ENCODE results near the gene GOLGA1. TPM values are rescaled to one million over a fixed set of nuclear protein-coding genes. Genes with fewer than 3 reads are reported as not detected.
"Not testable (repeated sequence)": the region's sequence is repeated elsewhere in the genome, so short reads cannot be mapped to it uniquely, and the experiment has no call there.

Gene GOLGA1
- polyA plus RNA-seq, 4 donors = 14.5 to 15.7 (median 15.0) TPM

DNA sequence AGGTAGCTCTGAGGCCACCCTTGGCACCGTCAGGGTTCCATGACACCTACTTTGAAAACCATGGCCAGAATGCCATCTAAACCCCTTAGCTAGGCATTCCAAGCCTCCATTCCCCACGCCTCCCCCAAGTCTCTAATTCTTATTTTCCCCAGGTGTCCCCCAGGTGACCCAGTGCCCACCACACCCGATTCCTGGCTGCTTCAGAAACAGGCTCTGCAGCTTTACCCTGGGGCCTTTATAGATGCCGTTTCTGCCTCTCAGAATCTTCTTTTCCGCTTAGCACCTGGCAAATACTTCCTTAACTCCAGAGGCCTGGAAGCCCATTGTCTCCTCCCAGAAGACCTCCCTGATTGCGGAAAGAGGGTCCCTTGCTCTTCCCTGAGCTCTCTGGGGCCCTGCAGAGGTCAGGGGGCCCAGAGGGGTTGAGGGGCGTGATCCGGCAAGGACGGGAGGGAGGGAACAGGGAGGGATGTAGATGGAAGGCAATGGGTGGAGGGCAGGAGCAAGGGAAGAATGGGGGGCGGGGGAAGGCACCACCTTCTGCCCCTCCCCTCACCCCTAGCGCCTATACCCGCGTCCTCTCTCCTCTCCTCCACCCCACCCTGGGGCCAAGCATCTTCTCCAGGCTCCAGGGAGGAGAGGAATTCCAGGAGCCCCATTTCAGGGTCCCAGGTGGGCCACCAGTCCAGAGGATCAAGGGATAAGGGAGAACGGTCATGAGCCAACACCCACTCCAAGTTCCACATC lies 99.6 kb downstream of the GOLGA1 start:
- DNase-seq (ENCODE audit: low read depth in 4 of 4, low spot score in 3 of 4) = no peak

DNA sequence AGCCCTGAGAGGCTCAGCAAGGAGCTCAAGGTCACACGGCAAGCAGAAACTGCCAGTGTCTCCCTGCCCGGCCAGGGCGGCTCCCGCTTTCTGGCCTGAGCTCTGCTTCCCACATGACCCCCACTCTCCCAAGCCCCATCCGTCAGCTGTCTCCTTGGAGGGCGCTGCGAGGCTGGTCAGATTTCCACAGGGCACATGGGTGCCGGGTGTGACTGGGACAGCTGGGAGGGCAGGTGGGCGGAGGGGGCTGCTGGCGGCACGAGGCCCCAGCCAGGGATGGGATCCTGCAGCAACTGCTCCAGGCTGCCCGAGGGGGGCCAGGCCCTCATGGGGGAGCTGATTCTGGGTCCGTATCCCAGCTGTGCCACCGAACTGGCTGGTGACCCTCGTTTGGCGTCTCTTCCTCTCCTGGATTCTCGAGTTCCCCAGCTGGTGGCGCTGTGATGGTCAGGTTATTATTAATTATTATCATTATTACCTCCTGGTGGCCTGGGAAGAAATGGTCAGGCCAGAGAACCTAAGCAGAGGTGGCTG lies 100.5 kb downstream of the GOLGA1 start:
- no peak for DNase-seq (ENCODE audit: low read depth in 4 of 4, low spot score in 3 of 4)

DNA sequence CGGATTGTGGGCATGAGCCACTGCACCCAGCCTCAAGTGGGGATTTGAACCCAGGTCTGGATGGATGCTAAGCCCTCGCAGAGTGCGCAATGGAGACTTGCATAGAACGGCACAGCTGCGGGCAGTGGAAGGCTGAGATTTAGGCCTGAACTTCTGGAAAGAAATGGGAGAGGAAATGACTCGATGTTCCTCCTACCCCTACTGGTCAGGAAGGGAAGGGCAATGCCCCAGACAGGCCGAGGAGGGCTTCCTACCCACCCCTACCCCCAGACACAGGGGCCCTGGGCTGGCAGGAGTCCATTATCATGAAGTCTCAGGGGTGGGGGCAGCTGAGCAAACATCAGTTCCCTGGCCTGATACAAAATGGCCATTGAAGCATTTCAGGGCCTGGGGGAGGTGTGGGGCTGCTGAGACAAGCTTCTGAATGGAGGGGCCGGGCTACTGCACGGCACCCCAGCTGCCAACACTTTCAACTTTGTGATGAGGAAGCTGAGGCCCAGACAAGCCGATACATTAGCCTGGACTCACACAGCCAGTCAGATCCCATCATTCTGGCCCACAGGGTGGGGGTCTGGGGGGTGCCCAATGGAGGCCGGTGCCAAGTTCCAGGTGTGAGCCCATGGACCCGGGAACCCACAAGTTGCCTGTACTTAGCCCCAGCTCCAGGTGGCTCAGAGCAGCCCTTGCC lies 101.1 kb downstream of the GOLGA1 start:
- DNase-seq (ENCODE audit: low read depth in 4 of 4, low spot score in 3 of 4) = no peak

DNA sequence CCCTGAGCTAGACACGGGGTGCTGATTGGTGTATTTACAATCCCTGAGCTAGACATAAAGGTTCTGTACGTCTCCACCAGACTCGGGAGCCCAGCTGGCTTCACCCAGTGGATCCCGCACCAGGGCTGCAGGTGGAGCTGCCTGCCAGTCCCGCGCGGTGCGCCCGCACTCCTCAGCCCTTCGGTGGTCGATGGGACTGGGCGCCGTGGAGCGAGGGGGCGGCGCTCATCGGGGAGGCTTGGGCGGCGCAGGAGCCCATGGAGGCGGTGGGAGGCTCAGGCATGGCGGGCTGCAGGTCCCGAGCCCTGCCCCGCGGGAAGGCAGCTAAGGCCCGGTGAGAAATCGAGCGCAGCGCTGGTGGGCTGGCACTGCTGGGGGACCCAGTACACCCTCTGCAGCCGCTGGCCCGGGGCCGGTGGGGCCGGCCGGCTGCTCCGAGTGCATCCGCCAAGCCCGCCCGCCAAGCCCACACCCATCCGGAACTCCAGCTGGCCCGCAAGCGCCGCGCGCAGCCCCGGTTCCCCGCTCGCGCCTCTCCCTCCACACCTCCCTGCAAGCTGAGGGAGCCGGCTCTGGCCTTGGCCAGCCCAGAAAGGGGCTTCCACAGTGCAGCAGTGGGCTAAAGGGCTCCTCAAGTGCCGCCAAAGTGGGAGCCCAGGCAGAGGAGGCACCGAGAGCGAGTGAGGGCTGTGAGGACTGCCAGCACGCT lies 102.2 kb downstream of the GOLGA1 start:
- DNase-seq (ENCODE audit: low read depth in 4 of 4, low spot score in 3 of 4) = not testable (repeated sequence)

DNA sequence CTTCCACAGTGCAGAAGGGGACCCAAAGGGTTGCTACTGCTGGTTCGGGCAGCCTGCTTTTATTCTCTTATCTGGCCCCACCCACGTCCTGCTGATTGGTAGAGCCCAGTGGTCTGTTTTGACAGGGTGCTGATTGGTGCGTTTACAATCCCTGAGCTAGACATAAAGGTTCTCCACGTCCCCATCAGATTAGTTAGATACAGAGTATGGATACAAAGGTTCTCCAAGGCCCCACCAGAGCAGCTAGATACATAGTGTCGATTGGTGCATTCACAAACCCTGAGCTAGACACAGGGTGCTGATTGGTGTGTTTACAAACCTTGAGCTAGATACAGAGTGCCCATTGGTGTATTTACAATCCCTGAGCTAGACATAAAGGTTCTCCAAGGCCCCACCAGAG lies 102.8 kb downstream of the GOLGA1 start:
- not testable (repeated sequence) for DNase-seq (ENCODE audit: low read depth in 4 of 4, low spot score in 3 of 4)

DNA sequence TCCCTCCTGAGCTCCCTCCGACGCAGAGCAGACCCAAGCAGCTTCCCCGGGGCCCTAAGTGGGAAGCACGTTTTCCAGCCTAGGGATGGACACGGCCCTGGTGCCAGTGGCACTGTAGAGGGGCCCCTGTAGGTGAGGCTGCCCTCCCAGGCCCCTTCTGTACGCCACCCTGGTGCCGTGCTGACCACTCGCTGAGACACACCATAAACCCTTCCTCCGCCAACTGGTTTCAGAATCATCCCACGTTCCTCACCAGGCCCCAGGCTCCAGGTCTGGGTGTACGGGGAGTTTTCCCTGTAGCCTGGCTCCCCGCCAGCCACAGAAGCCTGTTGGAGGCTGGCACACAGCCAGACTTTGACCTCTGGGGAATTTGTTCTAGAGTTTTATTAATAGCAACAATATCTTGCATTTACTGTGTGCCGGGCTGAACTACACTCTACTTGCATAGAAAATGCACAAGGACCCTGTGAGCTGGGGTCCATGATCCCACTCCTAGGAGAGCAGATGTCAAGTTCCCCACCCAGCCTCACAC lies 105.8 kb downstream of the GOLGA1 start:
- DNase-seq (ENCODE audit: low read depth in 4 of 4, low spot score in 3 of 4) = peak in 2 of 4 donors; percentile 49 to 51

DNA sequence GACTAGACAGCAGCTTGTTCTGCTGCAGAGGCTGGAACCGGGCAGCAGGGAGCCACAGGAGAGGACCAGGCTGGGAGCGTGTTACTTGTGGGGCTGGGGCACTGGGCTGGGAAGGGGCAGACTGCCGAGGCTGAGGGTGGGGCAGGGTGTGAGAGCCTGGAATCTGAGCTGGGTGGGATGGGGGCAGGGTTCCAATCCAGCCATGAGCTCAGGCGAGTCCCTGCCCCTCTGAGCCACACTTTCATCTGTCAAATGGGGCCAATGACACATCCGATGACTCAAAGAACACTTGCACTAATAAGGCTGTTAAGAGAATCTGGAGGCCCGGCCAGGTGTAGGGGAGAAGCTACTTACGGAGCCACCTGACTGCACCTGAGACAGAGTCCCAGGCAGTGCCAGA lies 106.3 kb downstream of the GOLGA1 start:
- no peak for DNase-seq (ENCODE audit: low read depth in 4 of 4, low spot score in 3 of 4)

DNA sequence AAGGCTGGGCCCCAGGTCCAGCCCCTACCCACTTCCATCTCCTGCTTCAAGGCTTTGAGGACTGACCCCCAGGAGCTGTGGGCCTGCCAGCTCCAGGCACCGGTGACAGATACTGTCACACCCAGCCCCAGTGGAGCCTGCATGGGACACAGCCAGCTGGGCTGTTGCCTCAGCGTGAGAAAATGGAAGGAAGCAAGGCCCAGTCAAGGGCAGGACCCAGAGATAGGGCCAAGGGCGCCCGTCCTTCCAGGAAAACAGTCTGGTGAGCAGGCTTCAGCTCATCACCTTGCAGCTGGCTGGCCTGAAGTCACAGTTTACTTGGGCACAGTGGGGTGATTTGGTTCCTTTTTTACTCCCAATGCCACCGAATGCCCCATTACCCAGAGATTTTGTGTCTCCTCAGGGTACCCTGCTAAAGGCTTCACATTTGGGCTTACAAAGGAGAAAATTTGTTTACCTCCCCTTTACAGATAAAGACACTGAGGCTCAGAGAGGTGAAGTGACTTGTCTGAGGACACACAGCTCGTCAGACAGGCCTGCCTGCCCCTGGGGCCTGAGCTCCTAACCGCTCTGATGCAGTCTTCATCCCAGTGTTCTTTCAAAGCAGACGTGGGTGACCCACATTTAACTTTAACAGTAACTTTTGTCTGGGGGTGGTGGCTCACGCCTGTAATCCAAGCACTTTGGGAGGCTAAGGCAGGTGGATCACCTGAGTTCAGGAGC lies 109.1 kb downstream of the GOLGA1 start:
- DNase-seq (ENCODE audit: low read depth in 4 of 4, low spot score in 3 of 4) = no peak

DNA sequence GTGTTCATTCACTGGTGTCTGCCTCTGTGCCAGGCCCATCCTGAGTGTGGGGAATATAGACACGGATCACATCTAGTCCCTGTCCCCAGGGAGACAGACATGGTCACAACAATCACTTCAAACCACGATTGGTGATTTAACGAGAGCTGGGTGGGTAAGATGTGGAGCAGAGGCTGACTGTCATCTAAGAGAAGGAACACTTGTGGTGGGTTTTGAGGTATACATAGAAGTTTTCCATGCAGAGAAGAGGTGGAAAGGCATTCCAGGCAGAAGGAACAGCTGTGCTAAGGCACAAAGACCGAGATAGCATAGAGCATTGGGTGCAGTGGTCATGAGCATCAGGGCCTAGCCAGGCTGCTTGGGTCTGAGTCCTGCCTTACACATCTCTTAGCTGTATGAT lies 110.3 kb downstream of the GOLGA1 start:
- DNase-seq (ENCODE audit: low read depth in 4 of 4, low spot score in 3 of 4) = no peak

DNA sequence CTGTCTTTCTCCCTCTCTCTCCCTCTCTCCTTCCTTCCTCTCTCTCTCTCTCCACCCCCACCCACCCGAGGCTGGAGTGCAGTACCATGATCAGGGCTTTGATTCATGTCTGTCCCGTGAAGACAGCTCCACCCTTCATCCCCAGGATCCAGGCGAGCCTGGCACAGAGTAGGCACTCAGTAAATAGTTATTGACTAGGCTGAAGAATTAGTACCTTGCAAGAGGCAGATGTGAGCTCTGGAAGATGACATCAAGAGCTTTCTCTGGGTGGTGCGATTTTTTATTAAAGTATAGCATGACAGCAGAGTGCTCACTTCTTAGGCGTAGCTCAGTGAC lies 111.6 kb downstream of the GOLGA1 start:
- DNase-seq (ENCODE audit: low read depth in 4 of 4, low spot score in 3 of 4) = no peak

DNA sequence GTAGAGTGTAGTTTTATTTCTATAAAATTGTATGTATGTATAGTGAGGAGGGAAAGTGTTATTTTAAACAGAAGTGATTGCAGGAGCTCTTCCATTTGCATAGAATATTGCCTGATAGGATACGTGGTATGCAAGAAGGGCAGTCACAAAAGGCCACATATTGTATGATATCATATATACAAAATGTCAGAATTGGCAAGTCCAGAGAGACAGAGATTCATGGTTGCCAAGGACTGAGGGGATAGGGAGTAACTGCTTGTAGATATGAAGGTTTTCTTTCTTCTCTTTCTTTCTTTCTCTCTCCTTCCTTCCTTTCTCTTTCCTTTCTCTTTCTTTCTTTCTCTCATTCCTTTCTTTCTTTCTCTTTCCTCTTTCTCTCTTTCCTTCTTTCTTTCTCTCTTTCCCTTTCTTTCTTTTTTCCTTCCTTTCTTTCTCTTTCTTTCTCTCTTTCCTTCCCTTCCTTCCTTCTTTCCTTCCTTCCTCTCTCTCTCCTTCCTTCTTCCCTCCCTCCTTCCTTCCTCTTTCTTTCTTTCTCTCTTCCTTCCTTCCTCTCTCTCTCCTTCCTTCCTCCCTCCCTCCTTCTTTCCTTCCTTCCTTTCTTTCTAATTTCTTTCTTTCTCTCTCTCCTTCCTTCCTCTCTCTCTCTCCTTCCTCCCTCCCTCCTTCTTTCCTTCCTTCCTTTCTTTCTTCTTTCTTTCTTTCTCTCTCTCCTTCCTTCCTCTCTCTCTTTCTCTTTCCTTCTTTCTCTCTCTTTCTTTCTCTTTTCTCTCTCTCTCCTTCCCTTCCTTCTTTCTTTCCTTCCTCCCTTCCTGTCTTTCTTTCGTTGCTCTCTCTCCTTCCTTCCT lies 112.2 kb downstream of the GOLGA1 start:
- no peak for DNase-seq (ENCODE audit: low read depth in 4 of 4, low spot score in 3 of 4)

Other genes starting within 250 kb of the GOLGA1 start
- gene NR6A1, start 169.8 kb downstream of the GOLGA1 start, polyA plus RNA-seq (ENCODE audit: insufficient read length in 4 of 4) = under 1 TPM; 0.76 to 1.00 (median 0.87) TPM
- 10 to 100 TPM; 23.5 to 34.5 (median 26.3) TPM for gene OLFML2A, start 163.9 kb downstream of the GOLGA1 start, polyA plus RNA-seq (ENCODE audit: insufficient read length in 4 of 4)
- gene WDR38, start 87.6 kb downstream of the GOLGA1 start, polyA plus RNA-seq (ENCODE audit: insufficient read length in 4 of 4) = under 1 TPM; 0.27 to 0.48 (median 0.38) TPM
- 1,000 to 10,000 TPM in 1 of 4 donors, 100 to 1,000 TPM in 3; 800 to 1,214 (median 898) TPM for gene RPL35, start 79.1 kb downstream of the GOLGA1 start, polyA plus RNA-seq (ENCODE audit: insufficient read length in 4 of 4)
- 10 to 100 TPM; 36.4 to 40.9 (median 39.0) TPM for gene ARPC5L, start 79.0 kb downstream of the GOLGA1 start, polyA plus RNA-seq (ENCODE audit: insufficient read length in 4 of 4)
- gene SCAI, start 202.4 kb upstream of the GOLGA1 start, polyA plus RNA-seq (ENCODE audit: insufficient read length in 4 of 4) = 10 to 100 TPM in 3 of 4 donors, 1 to 10 TPM in 1; 8.9 to 12.4 (median 11.0) TPM
- 10 to 100 TPM; 52.4 to 65.2 (median 62.5) TPM for gene PPP6C, start 248.7 kb upstream of the GOLGA1 start, polyA plus RNA-seq (ENCODE audit: insufficient read length in 4 of 4)

All from right renal pelvis (tissue), 4 donors.